WTC11 (cell line): Measurements from ENCODE around the gene PDZD7. TPM values are rescaled to one million over a fixed set of nuclear protein-coding genes. Genes with fewer than 3 reads are reported as not detected.

Source experiments
- ATAC-seq: fragments of 200-7000 bp; cut with Tn5 transposase; 2 replicates; pipeline ENCODE4 v1.10.0; 2021; ENCODE audit warnings: mild to moderate bottlenecking, moderate library complexity
- CTCF ChIA-PET: fragments of 300-600 bp; sonication (Branson Sonifier 250); formaldehyde crosslinking; loops from one replicate; lab custom pipeline; 2021; ENCODE audit warnings: antibody characterized with exemption; lab: Charles Lee
- POLR2A ChIA-PET: fragments of 350-600 bp; sonication (Branson Sonifier 250); formaldehyde crosslinking; loops from one replicate; lab custom pipeline; 2021; ENCODE audit warnings: antibody characterized with exemption; lab: Charles Lee
- DNase-seq: peaks from one replicate; pipeline ENCODE4 v3.0.0; 2021; ENCODE audit warnings: low spot score
- H3K27ac Mint-ChIP-seq: 2 replicates; pipeline ENCODE4 v1.8.0; 2021; ENCODE audit warnings: mixed read lengths
- H3K27me3 Mint-ChIP-seq: 2 replicates; pipeline ENCODE4 v1.8.0; 2021; ENCODE audit warnings: low read depth, mild to moderate bottlenecking, moderate library complexity, mixed read lengths
- H3K36me3 Mint-ChIP-seq: 2 replicates; pipeline ENCODE4 v1.8.0; 2021; ENCODE audit warnings: mixed read lengths
- H3K4me1 Mint-ChIP-seq: 2 replicates; pipeline ENCODE4 v1.8.0; 2022; ENCODE audit warnings: mixed read lengths
- H3K4me3 Mint-ChIP-seq: 2 replicates; pipeline ENCODE4 v1.8.0; 2021; ENCODE audit warnings: mild to moderate bottlenecking, moderate library complexity, mixed read lengths
- H3K9me3 Mint-ChIP-seq: 2 replicates; pipeline ENCODE4 v1.8.0; 2021; ENCODE audit warnings: mixed read lengths
- CDX4 ChIP-seq: fragments of 250-450 bp; sonication (Bioruptor Pico); IDR thresholded peaks from 2 replicates; pipeline ENCODE4 v1.9.0; 2021; ENCODE audit warnings: moderate library complexity, mild to moderate bottlenecking, inconsistent platforms, borderline replicate concordance
- GRHL2 ChIP-seq: fragments of 250-450 bp; sonication (Bioruptor Pico); IDR thresholded peaks from 2 replicates; pipeline ENCODE4 v1.8.0; 2022; ENCODE audit warnings: mild to moderate bottlenecking, moderate library complexity; ENCODE audit not compliant: insufficient replicate concordance, severe bottlenecking
- MLX ChIP-seq: sonication (generic); formaldehyde crosslinking; IDR thresholded peaks from 2 replicates; pipeline ENCODE4 v1.8.1; 2023; ENCODE audit warnings: mild to moderate bottlenecking, missing genetic modification reagents, moderate library complexity
- NFYB ChIP-seq: sonication (generic); formaldehyde crosslinking; conservative IDR thresholded peaks from 2 replicates; pipeline ENCODE4 v1.8.0; 2022; ENCODE audit warnings: low read depth, missing genetic modification reagents
- NR2C2 ChIP-seq: sonication (generic); formaldehyde crosslinking; IDR thresholded peaks from 2 replicates; pipeline ENCODE4 v1.8.0; 2022; ENCODE audit warnings: mild to moderate bottlenecking, missing genetic modification reagents
- OVOL2 ChIP-seq: fragments of 250-450 bp; sonication (Bioruptor Pico); IDR thresholded peaks from 2 replicates; pipeline ENCODE4 v1.9.0; 2021; ENCODE audit warnings: mild to moderate bottlenecking, borderline replicate concordance
- RORB ChIP-seq: fragments of 250-450 bp; sonication (Bioruptor Pico); IDR thresholded peaks from 2 replicates; pipeline ENCODE4 v1.9.0; 2021; ENCODE audit warnings: mild to moderate bottlenecking
- SOX15 ChIP-seq: fragments of 250-450 bp; sonication (Bioruptor Pico); IDR thresholded peaks from 2 replicates; pipeline ENCODE4 v1.9.0; 2021; ENCODE audit warnings: mild to moderate bottlenecking
- TCF7 ChIP-seq: sonication (generic); formaldehyde crosslinking; IDR thresholded peaks from 2 replicates; pipeline ENCODE4 v1.8.0; 2022; ENCODE audit warnings: mild to moderate bottlenecking, low read depth, missing genetic modification reagents, moderate library complexity
- TP53 ChIP-seq: sonication (generic); formaldehyde crosslinking; IDR thresholded peaks from 2 replicates; pipeline ENCODE4 v1.8.1; 2023; ENCODE audit warnings: mild to moderate bottlenecking, missing genetic modification reagents
- ZMAT4 ChIP-seq: fragments of 250-450 bp; sonication (Bioruptor Pico); IDR thresholded peaks from 2 replicates; pipeline ENCODE4 v1.9.0; 2021; ENCODE audit warnings: mild to moderate bottlenecking
- ZNF416 ChIP-seq: fragments of 250-450 bp; sonication (Bioruptor Pico); IDR thresholded peaks from 2 replicates; pipeline ENCODE4 v1.9.0; 2021; ENCODE audit warnings: mild to moderate bottlenecking, inconsistent platforms
- ZNF512 ChIP-seq: sonication (generic); formaldehyde crosslinking; IDR thresholded peaks from 2 replicates; pipeline ENCODE4 v1.8.1; 2022; ENCODE audit warnings: missing genetic modification reagents, borderline replicate concordance
- total RNA-seq: library from RNA; stranded (reverse); gene quantifications from 3 replicates; pipeline ENCODE4 v1.2.3, GENCODE V29; 2021

The PDZD7 gene
- total RNA-seq, 1 experiment from 2014 or later: 2.6 TPM

- ATAC-seq (no peak), DNase-seq (no peak)
- no peak for TF ChIP-seq OVOL2 (CRISPR knock-in tag)
- no peak for TF ChIP-seq ZNF512 (CRISPR knock-in tag)
- no peak for TF ChIP-seq ZNF416
- no peak for TF ChIP-seq TCF7 (CRISPR knock-in tag)
- TF ChIP-seq NFYB (CRISPR knock-in tag): no peak
- no peak for TF ChIP-seq TP53 (CRISPR knock-in tag)
- TF ChIP-seq ZMAT4 (CRISPR knock-in tag): no peak
- no peak for TF ChIP-seq MLX (CRISPR knock-in tag)
- H3K4me3 Mint-ChIP-seq: no peak overlapping the region
- H3K9me3 Mint-ChIP-seq: no peaks in the 10 kb centered on the region
- H3K27ac Mint-ChIP-seq: no peak overlapping the region
- CTCF ChIA-PET: interaction anchor here (1.1 kb wide), 1 partner anchor 14 kb away, joined by 7 read pairs; no protein-coding TSS in a partner anchor
- 0 out of 2 replicates have a peak, but pooled peaks cover 7% of the 10 kb centered on the region for H3K36me3 Mint-ChIP-seq
- peaks cover 13% of the 10 kb centered on the region for H3K4me1 Mint-ChIP-seq
- no peaks in the 10 kb centered on the region for H3K27me3 Mint-ChIP-seq
- POLR2A ChIA-PET: no interaction called here
Observed at GRCh38 chr10:100982916-100983830, 47.8 kb downstream of the PDZD7 start.

- CTCF ChIA-PET: interaction anchor here (0.7 to 1.3 kb wide), 3 partner anchors 12 to 50 kb away, joined by 3 to 5 read pairs (median 5); partner anchors contain the start of genes PDZD7, SEMA4G and SFXN3
Observed at GRCh38 chr10:100981178-100981772, 49.7 kb downstream of the PDZD7 start.

GRCh38 chr10:100980711-100981110 lies 50.2 kb downstream of the PDZD7 start:
- Mint-ChIP-seq H3K27ac (no peak overlapping the region), H3K36me3 (0 out of 2 replicates have a peak, but pooled peaks cover 3% of the 10 kb centered on the region), H3K4me3 (no peak overlapping the region), H3K9me3 (no peaks in the 10 kb centered on the region), H3K27me3 (no peaks in the 10 kb centered on the region; the same call in 1 of the 2 replicates), H3K4me1 (no peaks in the 10 kb centered on the region)
- no peak for ATAC-seq
- CTCF ChIA-PET: interaction anchor here (1.0 to 1.3 kb wide), 2 partner anchors 12 to 33 kb away, joined by 3 to 5 read pairs; partner anchors contain the start of gene SEMA4G
- no peak for TF ChIP-seq CDX4 (CRISPR knock-in tag)
- no peak for TF ChIP-seq GRHL2 (CRISPR knock-in tag)
- POLR2A ChIA-PET: no interaction called here
- DNase-seq: no peak

More at GRCh38 chr10:100981178-100981772, 49.7 kb downstream of the PDZD7 start:
- ATAC-seq: no peak
- H3K4me1 Mint-ChIP-seq: peaks cover 1% of the 10 kb centered on the region; the same call in 1 of the 2 replicates
- no peak overlapping the region for H3K4me3 Mint-ChIP-seq
- H3K9me3 Mint-ChIP-seq: no peaks in the 10 kb centered on the region
- H3K27ac Mint-ChIP-seq: no peak overlapping the region
- TF ChIP-seq RORB (CRISPR knock-in tag): no peak
- TF ChIP-seq, all 79 proteins: peak for 0
- no peak for DNase-seq
- POLR2A ChIA-PET: no interaction called here
- Mint-ChIP-seq H3K36me3 (0 out of 2 replicates have a peak, but pooled peaks cover 3% of the 10 kb centered on the region), H3K27me3 (no peaks in the 10 kb centered on the region)

- ATAC-seq (no peak), DNase-seq (no peak)
- Mint-ChIP-seq H3K27me3 (no peaks in the 10 kb centered on the region; the same call in 1 of the 2 replicates), H3K4me1 (no peaks in the 10 kb centered on the region), H3K36me3 (0 out of 2 replicates have a peak, but pooled peaks cover 3% of the 10 kb centered on the region), H3K9me3 (no peaks in the 10 kb centered on the region), H3K4me3 (no peak overlapping the region), H3K27ac (no peak overlapping the region)
- POLR2A ChIA-PET: no interaction called here
- TF ChIP-seq SOX15 (no peak), NR2C2 (no peak)
- CTCF ChIA-PET: no interaction called here
Observed at GRCh38 chr10:100980311-100980710, 50.6 kb downstream of the PDZD7 start.
